Cardiac ventricle fibroblast (primary cell): ENCODE measurements around the gene DPEP3. TPM values are rescaled to one million over a fixed set of nuclear protein-coding genes. Genes with fewer than 3 reads are reported as not detected.

Experiments
- total RNA-seq: library from RNA; depleted of rRNA; stranded (reverse); fragments of >200 nt; gene quantifications from 2 replicates; pipeline ENCODE4 v1.2.3, GENCODE V29; 2015

Gene DPEP3
- not detected in 2 replicates for total RNA-seq

GRCh38 chr16:67979955-67980678 is at the start of gene DPEP3:
Gene DPEP3 (minus strand): TSS chr16:67980499. CDS start chr16:67980380, 119 bp downstream.

GRCh38 chr16:68022728-68023537 is 42.6 kb upstream of the DPEP3 start, which contains the start of the genes DDX28 and DUS2:
Gene DDX28 (minus strand): TSS chr16:68023232. CDS start chr16:68023202, 30 bp downstream.
Gene DUS2 (plus strand): TSS chr16:68023284. CDS start chr16:68038024, 14,740 bp downstream.

GRCh38 chr16:68015681-68016080 is 35.4 kb upstream of the DPEP3 start, which contains the start of gene DPEP2NB:
Gene DPEP2NB (minus strand): TSS chr16:68015911. CDS start chr16:68015770, 141 bp downstream.

GRCh38 chr16:67998779-67999688 is 18.7 kb upstream of the DPEP3 start, which contains the start of gene DPEP2:
Gene DPEP2 (minus strand): TSS chr16:67999484. CDS start chr16:67993212, 6,272 bp downstream.

GRCh38 chr16:67968400-67969253 is 11.7 kb downstream of the DPEP3 start, which contains the start of gene SLC12A4:
Gene SLC12A4 (minus strand): TSS chr16:67968637. CDS start chr16:67968553, 84 bp downstream.

GRCh38 chr16:67943619-67944504 is 36.4 kb downstream of the DPEP3 start, which contains the start of gene LCAT:
Gene LCAT (minus strand): TSS chr16:67944120. CDS start chr16:67944101, 19 bp downstream.

GRCh38 chr16:67936124-67936879 is 44.0 kb downstream of the DPEP3 start, which contains the start of gene PSMB10:
Gene PSMB10 (minus strand): TSS chr16:67936850. CDS start chr16:67936749, 101 bp downstream.

GRCh38 chr16:67931712-67932461 is 48.4 kb downstream of the DPEP3 start, which contains the start of gene CTRL:
Gene CTRL (minus strand): TSS chr16:67931862. CDS start chr16:67931852, 10 bp downstream.

Other genes starting within 250 kb of the DPEP3 start
- gene RANBP10, start 173.9 kb downstream of the DPEP3 start, total RNA-seq = 5.7 and 5.8 TPM in 2 replicates
- gene TSNAXIP1, start 173.6 kb downstream of the DPEP3 start, total RNA-seq = 0.15 and 0.62 TPM in 2 replicates
- gene THAP11, start 138.2 kb downstream of the DPEP3 start, total RNA-seq = 36.1 and 45.9 TPM in 2 replicates
- 65.6 and 89.6 TPM in 2 replicates for gene NUTF2, start 133.6 kb downstream of the DPEP3 start, total RNA-seq
- gene CENPT, start 132.8 kb downstream of the DPEP3 start, total RNA-seq = 22.8 and 25.8 TPM in 2 replicates
- gene EDC4, start 107.4 kb downstream of the DPEP3 start, total RNA-seq = 18.2 and 35.9 TPM in 2 replicates
- not detected in 2 replicates for gene NRN1L, start 95.6 kb downstream of the DPEP3 start, total RNA-seq
- 21.5 and 24.1 TPM in 2 replicates for gene PSKH1, start 87.2 kb downstream of the DPEP3 start, total RNA-seq
- gene CTRL, start 48.6 kb downstream of the DPEP3 start, total RNA-seq = 0.62 TPM in 1 of 2 replicates, not detected in the other
- gene PSMB10, start 43.6 kb downstream of the DPEP3 start, total RNA-seq = 42.9 and 45.7 TPM in 2 replicates
- 8.5 and 8.9 TPM in 2 replicates for gene LCAT, start 36.4 kb downstream of the DPEP3 start, total RNA-seq
- 32.1 and 42.1 TPM in 2 replicates for gene SLC12A4, start 11.9 kb downstream of the DPEP3 start, total RNA-seq
- not detected in 2 replicates for gene DPEP2, start 19.0 kb upstream of the DPEP3 start, total RNA-seq
- gene DPEP2NB, start 35.4 kb upstream of the DPEP3 start, total RNA-seq = not detected in 2 replicates
- 5.5 and 5.8 TPM in 2 replicates for gene DDX28, start 42.7 kb upstream of the DPEP3 start, total RNA-seq
- gene DUS2, start 42.8 kb upstream of the DPEP3 start, total RNA-seq = 4.6 and 4.9 TPM in 2 replicates
- gene NFATC3, start 104.9 kb upstream of the DPEP3 start, total RNA-seq = 15.7 and 18.8 TPM in 2 replicates